Smooth muscle cell (in vitro differentiated cells): ENCODE measurements around the gene BAG1. TPM values are rescaled to one million over a fixed set of nuclear protein-coding genes. Genes with fewer than 3 reads are reported as not detected.
A peak's percentile ranks its signal among the peaks of the same experiment; 100 is the strongest.

ENCODE experiments used
- DNase-seq: peaks from one replicate; lab custom pipeline; 2025; ENCODE audit not compliant: unreplicated experiment; lab: John Stamatoyannopoulos, UW
- H2AFZ ChIP-seq: fragments of 200-600 bp; sonication (generic); 2 replicates; pipeline ENCODE4 v1.6.0; 2016; ENCODE audit warnings: antibody characterized with exemption, low read depth, mild to moderate bottlenecking
- H3F3A ChIP-seq: fragments of 200-600 bp; sonication (generic); 2 replicates; pipeline ENCODE4 v1.6.0; 2017; ENCODE audit warnings: antibody characterized with exemption, low read depth
- H3K27ac ChIP-seq: fragments of 200-600 bp; sonication (generic); 2 replicates; pipeline ENCODE4 v1.5.1; 2016; ENCODE audit warnings: low read depth, mild to moderate bottlenecking
- H3K27me3 ChIP-seq: fragments of 200-600 bp; sonication (generic); 2 replicates; pipeline ENCODE4 v1.6.1; 2016; ENCODE audit warnings: low read depth, mild to moderate bottlenecking
- H3K36me3 ChIP-seq: fragments of 200-600 bp; sonication (generic); 2 replicates; pipeline ENCODE4 v1.5.1; 2016; ENCODE audit warnings: low read depth
- H3K4me1 ChIP-seq: fragments of 200-600 bp; sonication (generic); 2 replicates; pipeline ENCODE4 v1.5.1; 2016; ENCODE audit warnings: low read depth
- H3K4me2 ChIP-seq: fragments of 200-600 bp; sonication (generic); 2 replicates; pipeline ENCODE4 v1.6.0; 2016; ENCODE audit warnings: mild to moderate bottlenecking
- H3K4me3 ChIP-seq: fragments of 200-600 bp; sonication (generic); 2 replicates; pipeline ENCODE4 v1.5.1; 2016; ENCODE audit warnings: mild to moderate bottlenecking
- H3K79me2 ChIP-seq: fragments of 200-600 bp; sonication (generic); 2 replicates; pipeline ENCODE4 v1.6.0; 2016; ENCODE audit warnings: low read depth, mild to moderate bottlenecking
- H3K9ac ChIP-seq: fragments of 200-600 bp; sonication (generic); 2 replicates; pipeline ENCODE4 v1.6.0; 2016; ENCODE audit warnings: low read depth
- H3K9me3 ChIP-seq: fragments of 200-600 bp; sonication (generic); replicated peaks from 2 replicates; pipeline ENCODE4 v1.5.1; 2016; ENCODE audit warnings: low read depth
- H4K20me1 ChIP-seq: fragments of 200-600 bp; sonication (generic); 2 replicates; pipeline ENCODE4 v1.6.0; 2016; ENCODE audit warnings: low read depth
- WGBS: methylation state at CpG from one replicate; pipeline ENCODE4 v1.1.7; 2016; ENCODE audit warnings: low lambda C conversion rate; 5-methylcytosine and 5-hydroxymethylcytosine counted together
- polyA plus RNA-seq: library from polyadenylated mRNA; unstranded; fragments of >200 nt; fragmentation: Nextera tagmentation; extraction: Ambion mirVana; gene quantifications from 2 replicates; pipeline ENCODE4 v1.2.1, GENCODE V29; 2016
- total RNA-seq: library from RNA; depleted of rRNA; stranded (reverse); fragments of >200 nt; gene quantifications from 2 replicates; pipeline ENCODE4 v1.2.3, GENCODE V29; 2014
- TF ChIP-seq, protein P1 (sequence below): fragments of 200-600 bp; sonication (generic); IDR thresholded peaks from 2 replicates; pipeline ENCODE4 v1.5.1; 2017; ENCODE audit warnings: borderline replicate concordance, mild to moderate bottlenecking, antibody characterized with exemption; ENCODE audit not compliant: insufficient read depth, poor library complexity, severe bottlenecking

The BAG1 gene
- total and polyA plus RNA-seq, 2 experiments from 2014 or later = 39.9 to 43.3 TPM

DNA sequence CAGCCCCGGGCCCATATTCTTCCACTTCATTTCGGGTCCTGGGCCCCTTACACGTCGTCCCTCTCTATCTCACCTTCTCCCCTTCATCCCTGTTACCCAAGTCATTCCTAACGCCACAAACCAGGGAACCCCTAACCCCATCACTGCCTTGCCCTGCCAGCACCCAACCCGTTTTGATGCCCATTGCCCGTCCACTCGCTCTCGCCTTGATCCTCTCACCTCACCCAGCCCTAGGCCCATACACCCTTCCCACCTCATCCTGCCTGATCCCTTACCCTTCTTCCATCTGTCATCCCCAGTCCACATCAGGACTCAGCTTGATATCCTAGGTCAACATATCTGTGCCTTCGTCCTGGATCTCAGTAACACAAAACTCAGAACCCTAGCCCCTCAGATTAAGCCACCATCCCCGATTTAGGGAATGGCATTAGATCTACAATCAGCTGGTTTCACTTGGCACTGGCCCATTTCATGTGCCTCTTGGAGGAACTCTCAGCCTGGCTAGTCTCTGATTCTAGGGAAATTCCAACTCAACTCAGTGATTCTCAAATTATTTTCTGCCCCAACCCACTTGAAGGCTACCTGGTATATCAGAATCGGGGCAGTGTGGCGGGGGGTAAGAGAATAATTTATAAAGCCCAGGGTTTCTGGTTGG lies 830 bp upstream of the BAG1 start:
- Histone ChIP-seq H2AFZ (no peak overlapping the region), H3K4me1 (peaks cover 12% of the 10 kb centered on the region), H3K36me3 (peaks cover 17% of the 10 kb centered on the region), H3K9ac (peak overlapping the region; percentile 86), H3K79me2 (peaks cover 29% of the 10 kb centered on the region), H4K20me1 (no peaks in the 10 kb centered on the region), H3K4me2 (peak overlapping the region; percentile 98), H3K27me3 (no peaks in the 10 kb centered on the region), H3K4me3 (peak overlapping the region; percentile 98), H3K27ac (peak overlapping the region; percentile 67), H3K9me3 (no peaks in the 10 kb centered on the region), H3F3A (no peaks in the 10 kb centered on the region)
- no peak for DNase-seq
- TF ChIP-seq, protein P1, sequence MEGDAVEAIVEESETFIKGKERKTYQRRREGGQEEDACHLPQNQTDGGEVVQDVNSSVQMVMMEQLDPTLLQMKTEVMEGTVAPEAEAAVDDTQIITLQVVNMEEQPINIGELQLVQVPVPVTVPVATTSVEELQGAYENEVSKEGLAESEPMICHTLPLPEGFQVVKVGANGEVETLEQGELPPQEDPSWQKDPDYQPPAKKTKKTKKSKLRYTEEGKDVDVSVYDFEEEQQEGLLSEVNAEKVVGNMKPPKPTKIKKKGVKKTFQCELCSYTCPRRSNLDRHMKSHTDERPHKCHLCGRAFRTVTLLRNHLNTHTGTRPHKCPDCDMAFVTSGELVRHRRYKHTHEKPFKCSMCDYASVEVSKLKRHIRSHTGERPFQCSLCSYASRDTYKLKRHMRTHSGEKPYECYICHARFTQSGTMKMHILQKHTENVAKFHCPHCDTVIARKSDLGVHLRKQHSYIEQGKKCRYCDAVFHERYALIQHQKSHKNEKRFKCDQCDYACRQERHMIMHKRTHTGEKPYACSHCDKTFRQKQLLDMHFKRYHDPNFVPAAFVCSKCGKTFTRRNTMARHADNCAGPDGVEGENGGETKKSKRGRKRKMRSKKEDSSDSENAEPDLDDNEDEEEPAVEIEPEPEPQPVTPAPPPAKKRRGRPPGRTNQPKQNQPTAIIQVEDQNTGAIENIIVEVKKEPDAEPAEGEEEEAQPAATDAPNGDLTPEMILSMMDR = no peak
- WGBS = 48% methylated on average over 8 of the region's 13 CpGs

DNA sequence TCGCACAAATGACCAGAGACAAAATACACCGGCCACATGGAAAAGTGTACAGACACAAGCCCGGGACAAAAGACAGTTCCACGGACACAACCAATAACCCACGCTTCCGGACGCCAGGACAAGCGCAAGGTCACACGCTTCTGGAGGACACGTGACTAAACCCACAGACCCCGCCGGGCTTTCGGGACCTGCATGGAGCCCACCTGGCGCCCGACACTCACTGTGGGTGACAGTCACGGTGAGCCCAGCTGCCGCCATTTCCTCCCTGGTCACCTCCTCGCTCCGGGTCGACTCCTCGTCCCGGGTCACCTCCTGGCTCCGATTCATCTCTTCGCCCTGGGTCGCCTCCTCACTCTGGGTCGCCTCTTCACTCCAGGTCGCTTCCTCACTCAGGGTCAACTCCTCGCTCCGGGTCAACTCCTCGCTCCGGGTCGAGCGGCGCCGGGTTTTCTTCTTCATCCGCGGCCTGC lies 470 bp downstream of the BAG1 start:
- TF ChIP-seq, protein P1 = no peak
- Histone ChIP-seq H3K79me2 (peaks cover 29% of the 10 kb centered on the region), H3K27ac (no peak overlapping the region), H3K4me2 (peak overlapping the region; percentile 94), H4K20me1 (no peaks in the 10 kb centered on the region), H3K36me3 (peaks cover 30% of the 10 kb centered on the region), H3K4me3 (peak overlapping the region; percentile 98), H3K9me3 (no peaks in the 10 kb centered on the region), H3F3A (no peaks in the 10 kb centered on the region), H3K4me1 (peaks cover 12% of the 10 kb centered on the region), H2AFZ (peak overlapping the region; percentile 96), H3K9ac (peak overlapping the region; percentile 78), H3K27me3 (no peaks in the 10 kb centered on the region)
- no peak for DNase-seq
- under 1% methylated on average over 37 of the region's 37 CpGs for WGBS

DNA sequence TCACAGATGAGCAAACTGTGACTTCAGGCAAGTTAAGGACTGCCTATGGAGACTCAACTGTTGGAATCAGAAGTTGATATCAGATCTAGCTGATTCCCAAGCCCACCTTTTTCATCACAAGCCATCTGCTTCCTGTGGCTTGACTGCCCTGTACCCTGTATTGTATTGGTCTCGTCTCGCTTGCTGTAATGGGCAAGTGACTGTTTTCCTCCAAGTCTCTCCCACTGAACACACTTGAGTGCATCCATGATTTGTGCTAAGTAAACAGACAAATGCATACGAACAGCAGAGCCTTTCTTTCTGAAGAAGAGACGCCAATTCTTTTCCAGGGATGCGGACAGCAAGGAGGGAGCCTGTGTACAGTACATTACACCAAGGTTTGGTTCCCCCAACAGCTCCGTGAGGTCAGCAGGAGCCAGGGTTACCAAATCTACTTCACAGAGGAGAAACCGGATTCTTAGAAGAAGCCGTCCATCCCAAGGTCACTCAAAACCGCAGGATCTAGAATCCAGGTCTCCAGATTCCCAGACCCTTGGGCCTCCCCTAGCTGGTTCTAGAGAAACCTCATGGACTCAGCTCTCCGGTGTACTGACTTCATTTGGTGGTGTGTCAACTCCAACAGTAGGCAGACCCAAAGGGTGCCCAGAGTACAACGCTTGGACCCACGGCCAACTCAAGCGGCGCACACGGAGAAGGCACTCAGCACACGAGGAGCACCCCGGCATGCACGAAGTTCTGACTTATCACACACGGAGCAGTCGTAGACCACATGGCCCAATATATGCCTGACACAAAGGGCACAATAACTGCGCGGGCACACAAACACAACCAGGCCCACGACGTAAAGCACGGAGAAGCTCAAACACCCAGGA lies 1.1 kb downstream of the BAG1 start:
- Histone ChIP-seq H3K27ac (no peak overlapping the region), H3K4me2 (peak overlapping the region; percentile 94), H3F3A (no peaks in the 10 kb centered on the region), H3K27me3 (no peaks in the 10 kb centered on the region), H3K4me1 (peaks cover 12% of the 10 kb centered on the region), H2AFZ (peak overlapping the region; percentile 96), H3K36me3 (peaks cover 32% of the 10 kb centered on the region), H3K9ac (peak overlapping the region; percentile 78), H3K79me2 (peaks cover 29% of the 10 kb centered on the region), H3K4me3 (peak overlapping the region; percentile 98), H3K9me3 (no peaks in the 10 kb centered on the region), H4K20me1 (no peaks in the 10 kb centered on the region)
- DNase-seq = no peak
- WGBS = 6% methylated on average over 24 of the region's 25 CpGs
- TF ChIP-seq, protein P1 = no peak
